ENCODE data around the gene STARD5.

GRCh38 chr15:81264072-81264857 lies 59.7 kb downstream of the STARD5 start:
- TF ChIP-seq GATA3 (IDR thresholded peaks at IDR 0.05; ENCODE audit: low read depth, low read length) (no peak), GATA2 (IDR thresholded peaks at IDR 0.05; ENCODE audit: low read depth, low read length) (no peak)

All from SH-SY5Y (cell line).